ENCODE data around the gene ENDOV.

DNA sequence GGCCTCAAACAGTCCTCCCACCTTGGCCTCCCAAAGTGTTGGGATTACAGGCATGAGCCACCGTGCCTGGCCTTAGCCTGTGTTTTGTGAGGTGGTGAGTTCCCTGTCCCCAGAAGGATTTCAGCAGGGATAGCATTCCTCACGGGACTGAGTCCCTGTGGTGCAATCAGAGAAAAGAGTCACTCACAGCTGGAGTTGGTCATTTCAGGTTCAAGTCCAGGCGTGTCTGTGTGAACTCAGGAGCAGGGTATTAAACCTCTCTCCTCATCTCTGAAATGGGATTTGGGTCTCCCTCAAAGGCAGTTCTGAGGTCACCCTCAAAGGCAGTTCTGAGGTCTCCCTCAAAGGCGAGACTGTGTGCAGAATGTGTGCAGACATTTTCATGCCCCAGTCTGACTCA, 32.8 kb downstream of the ENDOV start:
- TF ChIP-seq, protein P1, sequence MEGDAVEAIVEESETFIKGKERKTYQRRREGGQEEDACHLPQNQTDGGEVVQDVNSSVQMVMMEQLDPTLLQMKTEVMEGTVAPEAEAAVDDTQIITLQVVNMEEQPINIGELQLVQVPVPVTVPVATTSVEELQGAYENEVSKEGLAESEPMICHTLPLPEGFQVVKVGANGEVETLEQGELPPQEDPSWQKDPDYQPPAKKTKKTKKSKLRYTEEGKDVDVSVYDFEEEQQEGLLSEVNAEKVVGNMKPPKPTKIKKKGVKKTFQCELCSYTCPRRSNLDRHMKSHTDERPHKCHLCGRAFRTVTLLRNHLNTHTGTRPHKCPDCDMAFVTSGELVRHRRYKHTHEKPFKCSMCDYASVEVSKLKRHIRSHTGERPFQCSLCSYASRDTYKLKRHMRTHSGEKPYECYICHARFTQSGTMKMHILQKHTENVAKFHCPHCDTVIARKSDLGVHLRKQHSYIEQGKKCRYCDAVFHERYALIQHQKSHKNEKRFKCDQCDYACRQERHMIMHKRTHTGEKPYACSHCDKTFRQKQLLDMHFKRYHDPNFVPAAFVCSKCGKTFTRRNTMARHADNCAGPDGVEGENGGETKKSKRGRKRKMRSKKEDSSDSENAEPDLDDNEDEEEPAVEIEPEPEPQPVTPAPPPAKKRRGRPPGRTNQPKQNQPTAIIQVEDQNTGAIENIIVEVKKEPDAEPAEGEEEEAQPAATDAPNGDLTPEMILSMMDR (IDR thresholded peaks at IDR 0.05): no peak
- TF ChIP-seq EP300 (IDR thresholded peaks at IDR 0.05) (no peak), POLR2A (IDR thresholded peaks at IDR 0.05; ENCODE audit: low read length) (no peak), PBX3 (IDR thresholded peaks at IDR 0.05) (no peak), FOXS1 (CRISPR knock-in tag; IDR thresholded peaks at IDR 0.05) (no peak), SMC3 (IDR thresholded peaks at IDR 0.05) (no peak)
- TF ChIP-seq, protein P2, sequence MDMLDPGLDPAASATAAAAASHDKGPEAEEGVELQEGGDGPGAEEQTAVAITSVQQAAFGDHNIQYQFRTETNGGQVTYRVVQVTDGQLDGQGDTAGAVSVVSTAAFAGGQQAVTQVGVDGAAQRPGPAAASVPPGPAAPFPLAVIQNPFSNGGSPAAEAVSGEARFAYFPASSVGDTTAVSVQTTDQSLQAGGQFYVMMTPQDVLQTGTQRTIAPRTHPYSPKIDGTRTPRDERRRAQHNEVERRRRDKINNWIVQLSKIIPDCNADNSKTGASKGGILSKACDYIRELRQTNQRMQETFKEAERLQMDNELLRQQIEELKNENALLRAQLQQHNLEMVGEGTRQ (IDR thresholded peaks at IDR 0.05): no peak
